KMS-11 (cell line): ENCODE measurements around the gene OR6N2.

Source experiments
- H2AFZ ChIP-seq: fragments of 200-600 bp; sonication (generic); 2 replicates; pipeline ENCODE4 v1.6.1; 2016; ENCODE audit warnings: antibody characterized with exemption, mixed run types, low read depth
- H3K27ac ChIP-seq: fragments of 200-600 bp; sonication (generic); 2 replicates; pipeline ENCODE4 v1.6.1; 2016; ENCODE audit warnings: mild to moderate bottlenecking, mixed run types
- H3K27me3 ChIP-seq: fragments of 200-600 bp; sonication (generic); 2 replicates; pipeline ENCODE4 v1.6.1; 2017; ENCODE audit warnings: mild to moderate bottlenecking, low read depth, mixed run types, moderate library complexity; ENCODE audit not compliant: insufficient read depth
- H3K36me3 ChIP-seq: fragments of 200-600 bp; sonication (generic); 2 replicates; pipeline ENCODE4 v1.6.1; 2017; ENCODE audit warnings: mild to moderate bottlenecking, mixed run types; ENCODE audit not compliant: insufficient read depth
- H3K4me1 ChIP-seq: fragments of 200-600 bp; sonication (generic); 2 replicates; pipeline ENCODE4 v1.6.1; 2016; ENCODE audit warnings: mild to moderate bottlenecking, low read depth, mixed run types; ENCODE audit not compliant: poor library complexity, severe bottlenecking
- H3K4me2 ChIP-seq: fragments of 200-600 bp; sonication (generic); 2 replicates; pipeline ENCODE4 v1.7.0; 2016; ENCODE audit warnings: mild to moderate bottlenecking, mixed run types
- H3K4me3 ChIP-seq: fragments of 200-600 bp; sonication (generic); IDR thresholded peaks from 2 replicates; pipeline ENCODE4 v1.6.1; 2017; ENCODE audit warnings: low read depth, low read length, mixed read lengths; ENCODE audit not compliant: insufficient read depth
- H3K79me2 ChIP-seq: fragments of 200-600 bp; sonication (generic); 2 replicates; pipeline ENCODE4 v1.6.1; 2016; ENCODE audit warnings: low read depth, mixed run types; ENCODE audit not compliant: insufficient read depth
- H3K9ac ChIP-seq: fragments of 200-600 bp; sonication (generic); 2 replicates; pipeline ENCODE4 v1.6.1; 2016; ENCODE audit warnings: mild to moderate bottlenecking, mixed run types
- H4K20me1 ChIP-seq: fragments of 200-600 bp; sonication (generic); 2 replicates; pipeline ENCODE4 v1.6.1; 2016; ENCODE audit warnings: mild to moderate bottlenecking, mixed run types; ENCODE audit not compliant: insufficient read depth
- CTCF ChIP-seq: fragments of 200-600 bp; sonication (generic); conservative IDR thresholded peaks from 2 replicates; pipeline ENCODE4 v1.6.1; 2017; ENCODE audit warnings: low read depth, mild to moderate bottlenecking, antibody characterized with exemption, low read length, moderate library complexity, mixed read lengths

Gene OR6N2

GRCh38 chr1:158781104-158781503 is at the start of gene OR6N2:
Gene OR6N2 (minus strand): TSS chr1:158781204. CDS start chr1:158777635, 3,569 bp downstream.
- Histone ChIP-seq H2AFZ (no peak within 1 kb of the TSS), H3K9ac (no peak within 1 kb of the TSS)

GRCh38 chr1:158830074-158830677 is 49.2 kb upstream of the OR6N2 start:
- Histone ChIP-seq H3K79me2 (no peaks in the 10 kb centered on the region), H3K36me3 (no peaks in the 10 kb centered on the region), H3K27me3 (no peaks in the 10 kb centered on the region), H2AFZ (no peak overlapping the region), H3K4me1 (no peaks in the 10 kb centered on the region), H3K4me3 (no peak overlapping the region), H3K27ac (no peak overlapping the region), H3K9ac (no peak overlapping the region), H3K4me2 (no peak overlapping the region), H4K20me1 (no peaks in the 10 kb centered on the region)
- TF ChIP-seq CTCF: no peak

More at GRCh38 chr1:158781104-158781503, at the start of gene OR6N2:
- Histone ChIP-seq H3K4me2 (no peak within 1 kb of the TSS), H3K27ac (no peak within 1 kb of the TSS), H3K4me1 (no peaks in the 10 kb centered on the region), H3K4me3 (no peak within 1 kb of the TSS), H3K36me3 (no peaks in the 10 kb centered on the region), H3K27me3 (no peaks in the 10 kb centered on the region), H4K20me1 (no peaks in the 10 kb centered on the region), H3K79me2 (no peaks in the 10 kb centered on the region)
- TF ChIP-seq CTCF: no peak

GRCh38 chr1:158821723-158822122 is 40.7 kb upstream of the OR6N2 start:
- H3K27me3 ChIP-seq: no peaks in the 10 kb centered on the region
- no peak overlapping the region for H2AFZ ChIP-seq
- no peaks in the 10 kb centered on the region for H3K36me3 ChIP-seq
- no peak overlapping the region for H3K4me2 ChIP-seq
- TF ChIP-seq CTCF: no peak
- H4K20me1 ChIP-seq: no peaks in the 10 kb centered on the region
- no peak overlapping the region for H3K27ac ChIP-seq
- H3K4me3 ChIP-seq: no peak overlapping the region
- H3K9ac ChIP-seq: no peak overlapping the region
- H3K79me2 ChIP-seq: no peaks in the 10 kb centered on the region
- H3K4me1 ChIP-seq: no peaks in the 10 kb centered on the region

- H3K36me3 ChIP-seq: no peaks in the 10 kb centered on the region
- H3K9ac ChIP-seq: no peak overlapping the region
- no peaks in the 10 kb centered on the region for H3K4me1 ChIP-seq
- H3K27me3 ChIP-seq: no peaks in the 10 kb centered on the region
- no peaks in the 10 kb centered on the region for H3K79me2 ChIP-seq
- no peaks in the 10 kb centered on the region for H4K20me1 ChIP-seq
- TF ChIP-seq CTCF: no peak
- no peak overlapping the region for H3K4me3 ChIP-seq
- no peak overlapping the region for H3K27ac ChIP-seq
- H2AFZ ChIP-seq: no peak overlapping the region
- H3K4me2 ChIP-seq: no peak overlapping the region
Observed at GRCh38 chr1:158819461-158820443, 38.7 kb upstream of the OR6N2 start.
